Psoas muscle (tissue), 8 donors: ENCODE results near the gene GGACT. TPM values are rescaled to one million over a fixed set of nuclear protein-coding genes. Genes with fewer than 3 reads are reported as not detected.

Experiments used
- ATAC-seq, 4 donors: fragments of 200-7000 bp; cut with Tn5 transposase; one replicate each; pipeline ENCODE4 v1.9.1; 2020; ENCODE audit warnings: moderate library complexity in 3 of 4, mild to moderate bottlenecking in 2 of 4
- DNase-seq, 2 donors: peaks; one replicate each; pipeline ENCODE4 v3.0.0-alpha.2; 2020
- H3K27ac ChIP-seq: fragments of 200-600 bp; one replicate; pipeline ENCODE4 v1.8.0; 2022
- H3K27me3 ChIP-seq, 3 donors: fragments of 200-600 bp in 1 of 3; one replicate each; pipeline versions ENCODE4 v1.6.1 to v1.8.0; 2013 to 2022; ENCODE audit warnings: low read length in 2 of 3, mild to moderate bottlenecking in 2 of 3, moderate library complexity in 1 of 3; ENCODE audit not compliant: insufficient read depth in 3 of 3
- H3K36me3 ChIP-seq, 2 donors: fragments of 200-600 bp in 1 of 2; one replicate each; pipeline versions ENCODE4 v1.6.1 to v1.8.0; 2013 to 2022; ENCODE audit warnings: low read depth in 1 of 2, mild to moderate bottlenecking in 1 of 2, moderate library complexity in 1 of 2; ENCODE audit not compliant: insufficient read depth in 1 of 2
- H3K4me1 ChIP-seq: fragments of 200-600 bp; one replicate; pipeline ENCODE4 v1.8.0; 2022
- H3K4me3 ChIP-seq: fragments of 200-600 bp; one replicate; pipeline ENCODE4 v1.8.0; 2022; ENCODE audit warnings: mild to moderate bottlenecking
- H3K9me3 ChIP-seq: fragments of 200-600 bp; one replicate; pipeline ENCODE4 v1.8.0; 2022
- WGBS, 3 donors: extraction: QIAGEN DNeasy Blood & Tissue Kit; methylation state at CpG; one replicate each; pipeline versions ENCODE4 v1.1.6 to v1.1.7; 2013; 5-methylcytosine and 5-hydroxymethylcytosine counted together
- intact Hi-C, 2 donors: fragments of 100-400 bp; cut with DNase I; formaldehyde crosslinking; loops; one replicate each; pipeline versions ENCODE4 v1.11.0 to v1.14.2; 2022
- polyA plus RNA-seq, 3 donors: library from polyadenylated mRNA; stranded (reverse); fragments of 200-250 nt; gene quantifications; one replicate each; pipeline ENCODE4 v1.2.3, GENCODE V29; 2013
- total RNA-seq, 4 donors: library from RNA; stranded (reverse); fragmentation: NEBNext Ultra II Directional in 2 of 4; extraction: Animal tissue kit (Norgen Biotek cat#: 25700) in 2 of 4; gene quantifications; one replicate each; pipeline versions ENCODE4 v1.2.1 to v1.2.4, GENCODE V29; 2021 to 2023
- TF ChIP-seq, protein P1 (sequence below): fragments of 200-600 bp; IDR thresholded peaks from one replicate; pipeline ENCODE4 v1.8.0; 2022; ENCODE audit warnings: antibody characterized with exemption
- donor health status: healthy with polysubstance abuse.
- donor health status: DM: no; HTN: no; CAD: no; lungs with moderate emphysema.
- donor health status: Bipolar disorder and iron deficiency.
- donor health status: healthy.
- donor health status: DM: yes; HTN: yes; CAD: no.
- donor health status: DM: no; HTN: no; CAD: no.
- donor health status: DM: no; HTN: no; CAD: no.
- donor health status: DM: yes; HTN: yes; CAD: no.

The GGACT gene
- total and polyA plus RNA-seq, 7 donors, result 0.44 to 4.4 (median 1.6) TPM

DNA sequence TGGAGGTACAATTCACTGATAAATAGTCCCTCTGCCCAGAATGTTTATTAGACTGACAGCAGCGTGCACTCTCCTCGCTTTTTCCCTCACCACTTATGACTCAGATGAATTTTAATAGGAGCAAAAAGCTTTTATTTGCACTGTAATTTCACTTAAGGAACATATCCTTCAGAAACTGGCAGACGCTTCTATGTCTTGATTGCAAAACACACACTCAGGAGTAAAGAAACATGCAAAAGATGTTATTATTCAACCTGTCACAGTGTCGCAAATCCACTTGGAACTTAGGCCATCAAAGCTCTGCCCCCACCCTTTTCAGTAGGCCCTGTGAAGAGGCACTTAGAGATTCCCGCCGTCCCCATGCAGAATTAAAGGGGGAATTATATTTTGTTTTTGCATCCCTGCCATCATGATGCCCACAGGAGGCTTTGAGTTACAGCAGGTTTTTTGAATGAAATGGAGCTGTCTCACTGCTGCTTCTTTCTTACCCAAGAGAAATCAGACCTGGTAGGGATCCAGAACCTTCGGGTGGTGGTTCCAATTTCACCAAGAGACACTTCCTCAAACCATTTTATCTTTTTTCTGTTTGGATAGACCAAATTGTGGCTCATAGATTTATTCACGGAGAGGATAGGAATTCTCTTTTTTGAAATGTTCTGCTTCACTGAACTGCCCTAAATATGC is 74.5 kb downstream of the GGACT start:
- H3K9me3 ChIP-seq, result no peaks in the 10 kb centered on the region
- H3K27ac ChIP-seq, result no peak overlapping the region
- ATAC-seq, result peak in 3 of 4 donors; percentile 22 to 67 (median 41)
- H3K36me3 ChIP-seq, result no peaks in the 10 kb centered on the region
- TF ChIP-seq, protein P1, sequence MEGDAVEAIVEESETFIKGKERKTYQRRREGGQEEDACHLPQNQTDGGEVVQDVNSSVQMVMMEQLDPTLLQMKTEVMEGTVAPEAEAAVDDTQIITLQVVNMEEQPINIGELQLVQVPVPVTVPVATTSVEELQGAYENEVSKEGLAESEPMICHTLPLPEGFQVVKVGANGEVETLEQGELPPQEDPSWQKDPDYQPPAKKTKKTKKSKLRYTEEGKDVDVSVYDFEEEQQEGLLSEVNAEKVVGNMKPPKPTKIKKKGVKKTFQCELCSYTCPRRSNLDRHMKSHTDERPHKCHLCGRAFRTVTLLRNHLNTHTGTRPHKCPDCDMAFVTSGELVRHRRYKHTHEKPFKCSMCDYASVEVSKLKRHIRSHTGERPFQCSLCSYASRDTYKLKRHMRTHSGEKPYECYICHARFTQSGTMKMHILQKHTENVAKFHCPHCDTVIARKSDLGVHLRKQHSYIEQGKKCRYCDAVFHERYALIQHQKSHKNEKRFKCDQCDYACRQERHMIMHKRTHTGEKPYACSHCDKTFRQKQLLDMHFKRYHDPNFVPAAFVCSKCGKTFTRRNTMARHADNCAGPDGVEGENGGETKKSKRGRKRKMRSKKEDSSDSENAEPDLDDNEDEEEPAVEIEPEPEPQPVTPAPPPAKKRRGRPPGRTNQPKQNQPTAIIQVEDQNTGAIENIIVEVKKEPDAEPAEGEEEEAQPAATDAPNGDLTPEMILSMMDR, result no peak
- intact Hi-C loops, result loop anchor here in 1 of 2 donors (2.0 to 10.0 kb wide), 4 partner anchors 282 to 1069 kb away; no protein-coding TSS in a partner anchor
- no peaks in the 10 kb centered on the region for H3K27me3 ChIP-seq
- DNase-seq, result no peak
- H3K4me3 ChIP-seq, result no peak overlapping the region
- H3K4me1 ChIP-seq, result no peaks in the 10 kb centered on the region
- 72 to 76% (median 74%) methylated on average over 8 of the region's 8 CpGs for WGBS, 3 donors

DNA sequence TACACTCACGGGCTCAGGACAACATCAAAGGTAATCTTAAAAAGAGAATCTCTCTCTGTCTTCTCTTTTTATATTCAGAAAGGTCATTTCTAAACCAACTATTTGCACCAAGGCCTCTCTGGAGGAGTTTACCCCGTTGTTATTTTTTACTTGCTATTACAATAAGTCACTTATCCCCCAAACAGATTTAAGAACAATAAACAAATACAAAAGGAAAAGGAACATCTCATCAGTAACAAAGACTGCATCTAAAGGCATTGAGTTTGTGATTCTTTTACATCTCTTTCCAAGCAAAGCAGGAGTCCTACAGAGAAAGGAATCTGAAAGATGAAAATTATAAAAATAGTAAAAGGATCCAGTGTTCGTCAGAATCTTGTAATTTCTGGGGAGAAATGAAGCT is 75.4 kb downstream of the GGACT start:
- Histone ChIP-seq H3K36me3 (no peaks in the 10 kb centered on the region), H3K9me3 (no peaks in the 10 kb centered on the region), H3K27me3 (no peaks in the 10 kb centered on the region), H3K27ac (no peak overlapping the region), H3K4me3 (no peak overlapping the region), H3K4me1 (no peaks in the 10 kb centered on the region)
- WGBS, 3 donors, result 72 to 83% (median 82%) methylated on average over 3 of the region's 3 CpGs
- intact Hi-C loops, result loop anchor here in 1 of 2 donors (5.0 to 10.0 kb wide), 3 partner anchors 281 to 1068 kb away; no protein-coding TSS in a partner anchor
- TF ChIP-seq, protein P1, result no peak
- no peak for ATAC-seq
- DNase-seq, result no peak

DNA sequence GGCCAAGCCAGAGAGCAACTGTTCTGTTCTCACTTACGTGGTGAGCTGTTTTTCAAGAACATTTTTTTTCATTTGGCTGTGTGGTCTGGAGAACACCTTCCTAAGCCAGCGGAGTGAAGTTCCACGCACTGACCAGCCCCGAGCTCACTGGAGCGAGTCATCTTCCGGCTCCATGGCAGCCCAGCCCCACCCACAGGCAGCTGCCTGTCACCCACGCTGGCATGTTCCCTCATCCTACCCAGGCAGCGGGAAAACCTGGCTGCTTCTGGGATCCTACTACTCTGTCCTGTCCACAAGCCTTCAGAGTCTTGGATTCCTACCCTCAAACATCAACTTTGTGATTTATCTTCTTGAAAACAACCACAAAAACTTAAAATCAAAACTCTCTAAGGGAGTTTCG is 76.2 kb downstream of the GGACT start:
- H3K4me3 ChIP-seq, result no peak overlapping the region
- 84 to 90% (median 88%) methylated on average over 9 of the region's 9 CpGs for WGBS, 3 donors
- intact Hi-C loops, result loop anchor here in 1 of 2 donors (5.0 to 10.0 kb wide), 3 partner anchors 280 to 1068 kb away; no protein-coding TSS in a partner anchor
- no peaks in the 10 kb centered on the region for H3K36me3 ChIP-seq
- H3K4me1 ChIP-seq, result no peaks in the 10 kb centered on the region
- TF ChIP-seq, protein P1, result no peak
- H3K9me3 ChIP-seq, result no peaks in the 10 kb centered on the region
- no peak for DNase-seq
- H3K27me3 ChIP-seq, result no peaks in the 10 kb centered on the region
- ATAC-seq, result no peak
- no peak overlapping the region for H3K27ac ChIP-seq

DNA sequence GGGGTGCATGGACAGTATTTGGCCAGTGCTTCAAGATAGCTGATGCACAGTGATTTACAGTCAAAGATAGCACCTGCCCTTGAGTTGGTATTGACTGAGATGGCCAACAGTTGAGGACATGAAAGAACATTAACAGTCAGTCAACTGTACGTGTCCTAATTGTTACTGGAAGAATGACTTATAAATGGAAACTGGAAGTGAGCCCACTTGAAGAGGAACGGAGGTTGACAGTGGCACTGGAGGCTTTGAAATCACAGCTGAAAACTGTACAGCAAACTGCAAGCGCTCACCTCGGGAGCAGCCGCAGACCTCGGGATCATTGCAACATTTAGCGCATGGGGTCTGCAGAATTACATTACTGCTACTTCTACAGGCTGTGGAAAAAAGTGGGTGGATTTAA is 77.1 kb downstream of the GGACT start:
- intact Hi-C loops, result loop anchor here in 1 of 2 donors (5.0 to 10.0 kb wide), 3 partner anchors 279 to 1067 kb away; no protein-coding TSS in a partner anchor
- Histone ChIP-seq H3K36me3 (no peaks in the 10 kb centered on the region), H3K4me3 (no peak overlapping the region), H3K4me1 (no peaks in the 10 kb centered on the region), H3K9me3 (no peaks in the 10 kb centered on the region), H3K27ac (no peak overlapping the region), H3K27me3 (no peaks in the 10 kb centered on the region)
- 63 to 66% (median 63%) methylated on average over 7 of the region's 7 CpGs for WGBS, 3 donors
- TF ChIP-seq, protein P1, result no peak
- ATAC-seq (peak in 1 of 4 donors; percentile 39), DNase-seq (no peak)
